Ishikawa (cell line): ENCODE measurements around the gene CHRDL2.

Experiments used
- CEBPB ChIP-seq: IDR thresholded peaks from 2 replicates; pipeline ENCODE4 v1.6.1; 2012
- CREB1 ChIP-seq: IDR thresholded peaks from 2 replicates; pipeline ENCODE4 v1.6.1; 2012; ENCODE audit warnings: low read depth
- EGR1 ChIP-seq: IDR thresholded peaks from 2 replicates; pipeline ENCODE4 v1.6.1; 2012
- FOXM1 ChIP-seq: IDR thresholded peaks from 2 replicates; pipeline ENCODE4 v1.6.1; 2012; ENCODE audit warnings: low read depth, borderline replicate concordance
- MAX ChIP-seq: IDR thresholded peaks from 2 replicates; pipeline ENCODE4 v1.6.1; 2012
- NFIC ChIP-seq: IDR thresholded peaks from 2 replicates; pipeline ENCODE4 v1.6.1; 2012
- RAD21 ChIP-seq: IDR thresholded peaks from 2 replicates; pipeline ENCODE4 v1.6.1; 2012; ENCODE audit warnings: low read depth
- REST ChIP-seq: IDR thresholded peaks from 2 replicates; pipeline ENCODE4 v1.6.1; 2012; ENCODE audit warnings: low read depth, mild to moderate bottlenecking
- TAF1 ChIP-seq: IDR thresholded peaks from 2 replicates; pipeline ENCODE4 v1.6.1; 2012; ENCODE audit warnings: low read depth, mild to moderate bottlenecking
- TCF12 ChIP-seq: IDR thresholded peaks from 2 replicates; pipeline ENCODE4 v1.6.1; 2012; ENCODE audit warnings: low read depth
- TEAD4 ChIP-seq: IDR thresholded peaks from 2 replicates; pipeline ENCODE4 v1.6.1; 2012
- USF1 ChIP-seq: IDR thresholded peaks from 2 replicates; pipeline ENCODE4 v1.6.1; 2012
- YY1 ChIP-seq: IDR thresholded peaks from 2 replicates; pipeline ENCODE4 v1.6.1; 2012; ENCODE audit warnings: low read depth
- ZBTB7A ChIP-seq: IDR thresholded peaks from 2 replicates; pipeline ENCODE4 v1.6.1; 2012; ENCODE audit warnings: low read depth

Gene CHRDL2

GRCh38 chr11:74696500-74696899 is 34.7 kb downstream of the CHRDL2 start:
- TF ChIP-seq CEBPB (no peak), RAD21 (no peak), REST (no peak), EGR1 (no peak), MAX (no peak), YY1 (no peak)

- TF ChIP-seq MAX (no peak), CREB1 (no peak)
Observed at GRCh38 chr11:74695705-74696280, 35.4 kb downstream of the CHRDL2 start.

- TF ChIP-seq TAF1 (no peak), RAD21 (no peak), CEBPB (no peak), CREB1 (no peak), YY1 (no peak), USF1 (no peak), EGR1 (no peak), FOXM1 (no peak), MAX (no peak), REST (no peak), TEAD4 (no peak), TCF12 (no peak), ZBTB7A (no peak)
Observed at GRCh38 chr11:74694136-74694930, 36.9 kb downstream of the CHRDL2 start.

- TF ChIP-seq MAX (no peak), FOXM1 (no peak), CREB1 (no peak), REST (no peak), RAD21 (no peak), ZBTB7A (no peak), CEBPB (no peak), EGR1 (no peak), TAF1 (no peak), YY1 (no peak), TCF12 (no peak)
Observed at GRCh38 chr11:74693531-74693930, 37.7 kb downstream of the CHRDL2 start.

GRCh38 chr11:74691755-74692154 is 39.5 kb downstream of the CHRDL2 start:
- no peak for TF ChIP-seq USF1
- TF ChIP-seq CEBPB = no peak
- TF ChIP-seq ZBTB7A = no peak
- no peak for TF ChIP-seq RAD21
- TF ChIP-seq MAX = no peak
- TF ChIP-seq TEAD4 = no peak
- TF ChIP-seq NFIC = no peak
- no peak for TF ChIP-seq YY1
- TF ChIP-seq EGR1 = no peak
- TF ChIP-seq TAF1 = no peak
- TF ChIP-seq FOXM1 = no peak
